ENCODE data around the gene ACVR2A. TPM values are rescaled to one million over a fixed set of nuclear protein-coding genes. Genes with fewer than 3 reads are reported as not detected.

Gene ACVR2A
- total and polyA plus RNA-seq, 9 of the 15 experiments (the other 6 are each of a cell fraction or from before 2014, with no cell fraction given): 1.2 to 3.9 (median 2.4) TPM

DNA sequence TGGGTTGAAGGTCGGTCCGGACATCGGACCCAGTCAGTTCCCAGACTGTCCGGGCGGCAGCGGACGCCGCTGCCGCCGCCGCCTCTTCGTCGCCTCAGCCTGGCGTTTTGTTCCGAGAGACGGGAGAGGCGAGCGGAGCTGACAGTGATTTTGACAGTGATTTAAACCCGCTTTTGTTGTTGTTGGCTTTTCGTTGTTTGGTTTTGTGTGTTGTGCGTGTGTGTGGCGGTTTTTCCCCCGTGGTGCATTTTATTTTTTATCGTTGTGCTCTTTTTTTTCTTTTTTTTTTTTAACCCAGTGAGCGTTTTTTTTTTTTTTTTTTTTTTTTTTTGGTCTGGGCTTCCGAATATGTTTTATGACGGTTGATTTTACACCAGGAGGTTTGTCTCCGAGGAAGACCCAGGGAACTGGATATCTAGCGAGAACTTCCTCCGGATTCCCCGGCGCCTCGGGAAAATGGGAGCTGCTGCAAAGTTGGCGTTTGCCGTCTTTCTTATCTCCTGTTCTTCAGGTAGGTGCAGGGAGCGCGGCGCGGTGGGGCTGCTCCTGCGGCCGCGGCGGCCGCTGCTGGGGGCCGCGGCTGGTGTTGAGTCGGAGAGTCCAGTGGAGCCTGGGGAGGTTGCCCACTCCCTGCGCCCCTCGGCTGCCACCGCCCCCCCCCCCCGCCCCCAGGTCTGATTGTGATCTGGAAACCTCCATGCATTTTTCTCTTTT is at the start of gene ACVR2A (continued):
- TF ChIP-seq, protein P1, sequence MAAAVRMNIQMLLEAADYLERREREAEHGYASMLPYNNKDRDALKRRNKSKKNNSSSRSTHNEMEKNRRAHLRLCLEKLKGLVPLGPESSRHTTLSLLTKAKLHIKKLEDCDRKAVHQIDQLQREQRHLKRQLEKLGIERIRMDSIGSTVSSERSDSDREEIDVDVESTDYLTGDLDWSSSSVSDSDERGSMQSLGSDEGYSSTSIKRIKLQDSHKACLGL (CRISPR knock-in tag; IDR thresholded peaks at IDR 0.05; ENCODE audit: borderline replicate concordance, poor library complexity, severe bottlenecking): no peak
- TF ChIP-seq BDP1 (IDR thresholded peaks at IDR 0.05; ENCODE audit: insufficient read depth, insufficient read length) (no peak), SRSF1 (IDR thresholded peaks at IDR 0.05; ENCODE audit: low read depth, low read length) (no peak), BCOR (IDR thresholded peaks at IDR 0.05) (peak; percentile 71; the same call in 1 of the 2 replicates), PHF21A (IDR thresholded peaks at IDR 0.05; ENCODE audit: borderline replicate concordance, low read depth) (peak; percentile 100), CTBP1 (IDR thresholded peaks at IDR 0.05; ENCODE audit: borderline replicate concordance) (peak; percentile 37; the same call in 1 of the 2 replicates), EP400 (IDR thresholded peaks at IDR 0.05) (no peak), ZNF384 (IDR thresholded peaks at IDR 0.05; ENCODE audit: low read depth, low read length) (peak; percentile 85), HEY1 (CRISPR knock-in tag; IDR thresholded peaks at IDR 0.05; ENCODE audit: borderline replicate concordance) (no peak), HDAC1 (IDR thresholded peaks at IDR 0.05) (peak in 1 of 2 experiments; percentile 94; a peak in 2 of 4 replicates)
- TF ChIP-seq, protein P2, sequence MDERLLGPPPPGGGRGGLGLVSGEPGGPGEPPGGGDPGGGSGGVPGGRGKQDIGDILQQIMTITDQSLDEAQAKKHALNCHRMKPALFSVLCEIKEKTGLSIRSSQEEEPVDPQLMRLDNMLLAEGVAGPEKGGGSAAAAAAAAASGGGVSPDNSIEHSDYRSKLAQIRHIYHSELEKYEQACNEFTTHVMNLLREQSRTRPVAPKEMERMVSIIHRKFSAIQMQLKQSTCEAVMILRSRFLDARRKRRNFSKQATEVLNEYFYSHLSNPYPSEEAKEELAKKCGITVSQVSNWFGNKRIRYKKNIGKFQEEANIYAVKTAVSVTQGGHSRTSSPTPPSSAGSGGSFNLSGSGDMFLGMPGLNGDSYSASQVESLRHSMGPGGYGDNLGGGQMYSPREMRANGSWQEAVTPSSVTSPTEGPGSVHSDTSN (CRISPR knock-in tag; IDR thresholded peaks at IDR 0.05; ENCODE audit: low read depth): no peak
- TF ChIP-seq, protein P2 (tag; conservative IDR thresholded peaks at IDR 0.05; ENCODE audit: low read depth): peak; percentile 59
- TF ChIP-seq, protein P3, sequence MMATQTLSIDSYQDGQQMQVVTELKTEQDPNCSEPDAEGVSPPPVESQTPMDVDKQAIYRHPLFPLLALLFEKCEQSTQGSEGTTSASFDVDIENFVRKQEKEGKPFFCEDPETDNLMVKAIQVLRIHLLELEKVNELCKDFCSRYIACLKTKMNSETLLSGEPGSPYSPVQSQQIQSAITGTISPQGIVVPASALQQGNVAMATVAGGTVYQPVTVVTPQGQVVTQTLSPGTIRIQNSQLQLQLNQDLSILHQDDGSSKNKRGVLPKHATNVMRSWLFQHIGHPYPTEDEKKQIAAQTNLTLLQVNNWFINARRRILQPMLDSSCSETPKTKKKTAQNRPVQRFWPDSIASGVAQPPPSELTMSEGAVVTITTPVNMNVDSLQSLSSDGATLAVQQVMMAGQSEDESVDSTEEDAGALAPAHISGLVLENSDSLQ (IDR thresholded peaks at IDR 0.05): peak; percentile 71
- TF ChIP-seq, protein P4, sequence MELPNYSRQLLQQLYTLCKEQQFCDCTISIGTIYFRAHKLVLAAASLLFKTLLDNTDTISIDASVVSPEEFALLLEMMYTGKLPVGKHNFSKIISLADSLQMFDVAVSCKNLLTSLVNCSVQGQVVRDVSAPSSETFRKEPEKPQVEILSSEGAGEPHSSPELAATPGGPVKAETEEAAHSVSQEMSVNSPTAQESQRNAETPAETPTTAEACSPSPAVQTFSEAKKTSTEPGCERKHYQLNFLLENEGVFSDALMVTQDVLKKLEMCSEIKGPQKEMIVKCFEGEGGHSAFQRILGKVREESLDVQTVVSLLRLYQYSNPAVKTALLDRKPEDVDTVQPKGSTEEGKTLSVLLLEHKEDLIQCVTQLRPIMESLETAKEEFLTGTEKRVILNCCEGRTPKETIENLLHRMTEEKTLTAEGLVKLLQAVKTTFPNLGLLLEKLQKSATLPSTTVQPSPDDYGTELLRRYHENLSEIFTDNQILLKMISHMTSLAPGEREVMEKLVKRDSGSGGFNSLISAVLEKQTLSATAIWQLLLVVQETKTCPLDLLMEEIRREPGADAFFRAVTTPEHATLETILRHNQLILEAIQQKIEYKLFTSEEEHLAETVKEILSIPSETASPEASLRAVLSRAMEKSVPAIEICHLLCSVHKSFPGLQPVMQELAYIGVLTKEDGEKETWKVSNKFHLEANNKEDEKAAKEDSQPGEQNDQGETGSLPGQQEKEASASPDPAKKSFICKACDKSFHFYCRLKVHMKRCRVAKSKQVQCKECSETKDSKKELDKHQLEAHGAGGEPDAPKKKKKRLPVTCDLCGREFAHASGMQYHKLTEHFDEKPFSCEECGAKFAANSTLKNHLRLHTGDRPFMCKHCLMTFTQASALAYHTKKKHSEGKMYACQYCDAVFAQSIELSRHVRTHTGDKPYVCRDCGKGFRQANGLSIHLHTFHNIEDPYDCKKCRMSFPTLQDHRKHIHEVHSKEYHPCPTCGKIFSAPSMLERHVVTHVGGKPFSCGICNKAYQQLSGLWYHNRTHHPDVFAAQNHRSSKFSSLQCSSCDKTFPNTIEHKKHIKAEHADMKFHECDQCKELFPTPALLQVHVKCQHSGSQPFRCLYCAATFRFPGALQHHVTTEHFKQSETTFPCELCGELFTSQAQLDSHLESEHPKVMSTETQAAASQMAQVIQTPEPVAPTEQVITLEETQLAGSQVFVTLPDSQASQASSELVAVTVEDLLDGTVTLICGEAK (IDR thresholded peaks at IDR 0.05): peak; percentile 43; the same call in 1 of the 2 replicates
- TF ChIP-seq, protein P4 (CRISPR knock-in tag; IDR thresholded peaks at IDR 0.05): no peak
